Kidney (tissue), 14 donors: ENCODE measurements around the gene ZNF750. TPM values are rescaled to one million over a fixed set of nuclear protein-coding genes. Genes with fewer than 3 reads are reported as not detected.
A peak's percentile ranks its signal among the peaks of the same experiment; 100 is the strongest.

Experiments used
- DNase-seq, 5 donors: peaks; one replicate each; pipeline ENCODE4 v3.0.0-alpha.2; 2013 to 2020
- FAIRE-seq: peaks from 2 replicates; lab custom pipeline; 2012; peaks lifted over from hg19 to GRCh38; lab: Jason Lieb, UNC
- H3K27ac ChIP-seq, 2 donors: one replicate each; pipeline ENCODE4 v1.7.0; 2013; ENCODE audit warnings: low read depth in 2 of 2, low read length in 2 of 2, inconsistent platforms in 1 of 2
- H3K27me3 ChIP-seq: one replicate; pipeline ENCODE4 v1.7.1; 2013; ENCODE audit warnings: low read length, inconsistent platforms; ENCODE audit not compliant: control insufficient read depth, insufficient read depth
- H3K36me3 ChIP-seq, 3 donors: one replicate each; pipeline versions ENCODE4 v1.7.0 to v1.7.1; 2013; ENCODE audit warnings: low read length in 3 of 3, control low read depth in 1 of 3, inconsistent platforms in 1 of 3; ENCODE audit not compliant: insufficient read depth in 3 of 3, control insufficient read depth in 2 of 3
- H3K4me1 ChIP-seq, 3 donors: one replicate each; pipeline versions ENCODE4 v1.7.0 to v1.7.1; 2013; ENCODE audit warnings: low read length in 3 of 3, inconsistent platforms in 1 of 3, low read depth in 1 of 3; ENCODE audit not compliant: control insufficient read depth in 2 of 3, insufficient read depth in 2 of 3
- H3K4me3 ChIP-seq, 3 donors: one replicate each; pipeline versions ENCODE4 v1.7.0 to v1.8.1; 2013; ENCODE audit warnings: low read length in 3 of 3, control low read depth in 1 of 3, inconsistent platforms in 1 of 3
- H3K9ac ChIP-seq, 3 donors: one replicate each; pipeline versions ENCODE4 v1.7.0 to v1.7.1; 2013; ENCODE audit warnings: low read length in 3 of 3, control low read depth in 1 of 3, inconsistent platforms in 1 of 3
- H3K9me3 ChIP-seq, 3 donors: one replicate each; pipeline versions ENCODE4 v1.7.0 to v1.7.1; 2013; ENCODE audit warnings: low read length in 3 of 3, control low read depth in 1 of 3, inconsistent platforms in 1 of 3; ENCODE audit not compliant: control insufficient read depth in 2 of 3, insufficient read depth in 1 of 3
- intact Hi-C: fragments of 100-400 bp; cut with DNase I; formaldehyde crosslinking; loops from one replicate; pipeline ENCODE4 v1.11.1; 2022
- polyA plus RNA-seq: library from polyadenylated mRNA; stranded (reverse); fragments of 350-450 nt; fragmentation: Illumina TruSeq; extraction: RNeasy Lipid Tissue Mini Kit (QIAGEN cat#74804); gene quantifications from one replicate; pipeline ENCODE4 v1.2.3, GENCODE V29; 2014; ENCODE audit warnings: low read depth, low replicate concordance; ENCODE audit not compliant: insufficient read depth
- total RNA-seq: library from RNA; stranded (reverse); fragmentation: NEBNext Ultra II Directional; extraction: Animal tissue kit (Norgen Biotek cat#: 25700); gene quantifications from one replicate; pipeline ENCODE4 v1.2.1, GENCODE V29; 2021
- TF ChIP-seq, protein P1 (sequence below): IDR thresholded peaks from 3 replicates; pipeline ENCODE4 v1.5.1; 2012; ENCODE audit warnings: mild to moderate bottlenecking, moderate library complexity, borderline replicate concordance; ENCODE audit not compliant: insufficient read depth; ENCODE audit errors: extremely low read depth
- donor health status: control.
- donor health status: control.
- donor health status: control.
- donor health status: control.
- donor health status: control.
- donor health status: DM: yes; HTN: yes; CAD: no.
- donor health status: Normal renal cell carcinoma (clear cell type).

Gene ZNF750
- total and polyA plus RNA-seq, 2 donors from 2014 or later = 0.25 to 0.30 TPM

DNA sequence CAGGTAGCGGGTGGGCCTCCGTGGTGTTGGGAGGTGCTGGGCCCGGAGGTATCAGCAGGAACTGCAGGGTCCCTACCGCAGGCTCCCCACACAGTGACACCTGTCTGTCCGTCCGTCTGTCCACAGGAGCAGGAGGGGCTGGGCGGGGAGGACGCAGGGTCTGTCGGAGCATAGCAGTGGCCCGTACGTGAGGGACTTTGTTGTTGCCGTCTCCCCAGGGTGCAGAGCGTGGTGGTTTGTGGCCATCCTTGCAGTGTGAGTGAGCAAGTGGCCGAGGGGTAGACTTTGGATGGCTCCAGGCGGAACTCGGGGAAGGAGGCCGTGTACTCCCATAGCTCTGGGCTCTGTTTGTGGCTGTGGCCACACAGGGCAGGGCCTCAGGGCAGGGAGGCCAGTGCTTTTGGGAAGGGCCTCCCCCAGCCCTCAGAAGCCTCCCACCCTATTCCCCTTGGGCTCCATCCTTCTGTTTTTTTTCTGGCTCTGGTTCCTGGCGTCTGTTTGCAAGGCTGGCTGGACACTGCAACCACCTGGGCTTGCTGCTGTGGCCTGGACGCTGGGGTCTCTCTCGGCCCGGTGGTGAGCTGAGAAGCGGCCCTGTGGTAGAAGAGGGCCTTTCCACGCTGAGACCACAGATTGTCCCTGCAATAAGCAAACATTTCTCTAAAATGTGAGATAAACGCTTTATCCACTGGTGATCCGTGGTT is 41.0 kb upstream of the ZNF750 start:
- Histone ChIP-seq H3K9ac (no peak overlapping the region), H3K27ac (no peak overlapping the region), H3K4me1 (peaks cover under 1 to 15% (median 8%) of the 10 kb centered on the region in 3 donors), H3K36me3 (no peaks in the 10 kb centered on the region), H3K4me3 (no peak overlapping the region), H3K9me3 (no peaks in the 10 kb centered on the region), H3K27me3 (no peaks in the 10 kb centered on the region)
- TF ChIP-seq, protein P1, sequence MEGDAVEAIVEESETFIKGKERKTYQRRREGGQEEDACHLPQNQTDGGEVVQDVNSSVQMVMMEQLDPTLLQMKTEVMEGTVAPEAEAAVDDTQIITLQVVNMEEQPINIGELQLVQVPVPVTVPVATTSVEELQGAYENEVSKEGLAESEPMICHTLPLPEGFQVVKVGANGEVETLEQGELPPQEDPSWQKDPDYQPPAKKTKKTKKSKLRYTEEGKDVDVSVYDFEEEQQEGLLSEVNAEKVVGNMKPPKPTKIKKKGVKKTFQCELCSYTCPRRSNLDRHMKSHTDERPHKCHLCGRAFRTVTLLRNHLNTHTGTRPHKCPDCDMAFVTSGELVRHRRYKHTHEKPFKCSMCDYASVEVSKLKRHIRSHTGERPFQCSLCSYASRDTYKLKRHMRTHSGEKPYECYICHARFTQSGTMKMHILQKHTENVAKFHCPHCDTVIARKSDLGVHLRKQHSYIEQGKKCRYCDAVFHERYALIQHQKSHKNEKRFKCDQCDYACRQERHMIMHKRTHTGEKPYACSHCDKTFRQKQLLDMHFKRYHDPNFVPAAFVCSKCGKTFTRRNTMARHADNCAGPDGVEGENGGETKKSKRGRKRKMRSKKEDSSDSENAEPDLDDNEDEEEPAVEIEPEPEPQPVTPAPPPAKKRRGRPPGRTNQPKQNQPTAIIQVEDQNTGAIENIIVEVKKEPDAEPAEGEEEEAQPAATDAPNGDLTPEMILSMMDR = no peak
- peak in 1 of 5 donors; percentile 71 for DNase-seq
- intact Hi-C loops = no loop called here
- no peak for FAIRE-seq

DNA sequence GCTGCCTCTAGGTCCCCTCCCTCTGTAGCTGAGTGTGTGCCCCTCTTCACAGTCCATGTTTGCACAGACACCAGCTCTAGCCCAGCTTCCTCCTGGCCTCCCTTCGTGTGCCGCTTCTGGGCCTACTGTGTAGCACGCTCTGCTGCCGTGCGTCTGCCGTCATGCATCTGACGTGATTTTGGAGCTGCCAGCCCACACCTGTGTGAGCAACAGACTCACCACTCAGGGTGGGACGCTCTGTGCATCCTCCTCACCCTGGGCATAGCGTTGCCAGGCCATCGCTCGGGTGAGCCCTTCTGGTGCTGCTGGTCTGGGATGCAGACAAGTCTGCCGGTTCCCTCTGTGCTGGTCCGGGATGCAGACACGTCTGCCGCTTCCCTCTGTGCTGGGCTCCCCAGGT is 39.4 kb upstream of the ZNF750 start:
- FAIRE-seq (no peak), DNase-seq (peak in 1 of 5 donors; percentile 56)
- peaks cover 0 to 11% (median 7%) of the 10 kb centered on the region in 3 donors for H3K4me1 ChIP-seq
- no peaks in the 10 kb centered on the region for H3K36me3 ChIP-seq
- no peaks in the 10 kb centered on the region for H3K9me3 ChIP-seq
- H3K27me3 ChIP-seq = no peaks in the 10 kb centered on the region
- TF ChIP-seq, protein P1 = no peak
- no peak overlapping the region for H3K4me3 ChIP-seq
- intact Hi-C loops = no loop called here
- H3K27ac ChIP-seq = no peak overlapping the region
- H3K9ac ChIP-seq = no peak overlapping the region

- Histone ChIP-seq H3K27ac (no peak overlapping the region), H3K27me3 (no peaks in the 10 kb centered on the region), H3K4me3 (no peak overlapping the region), H3K4me1 (peaks cover 0 to 11% (median 7%) of the 10 kb centered on the region in 3 donors), H3K36me3 (no peaks in the 10 kb centered on the region), H3K9ac (no peak overlapping the region), H3K9me3 (no peaks in the 10 kb centered on the region)
- no peak for FAIRE-seq
- intact Hi-C loops = no loop called here
- TF ChIP-seq, protein P1 = no peak
- no peak for DNase-seq
Observed at GRCh38 chr17:82878527-82878926, 38.7 kb upstream of the ZNF750 start.
